GM10266 (cell line): ENCODE results near the gene ANO2.

Experiments used
- DNase-seq: peaks from one replicate; pipeline ENCODE4 v3.0.0; 2012; ENCODE audit errors: extremely low spot score
- TF ChIP-seq, protein P1 (sequence below): IDR thresholded peaks from 2 replicates; pipeline ENCODE4 v1.5.1; 2012; ENCODE audit warnings: mild to moderate bottlenecking, low read depth; ENCODE audit not compliant: control insufficient read depth, insufficient read depth; ENCODE audit errors: missing control alignments

ANO2 gene

DNA sequence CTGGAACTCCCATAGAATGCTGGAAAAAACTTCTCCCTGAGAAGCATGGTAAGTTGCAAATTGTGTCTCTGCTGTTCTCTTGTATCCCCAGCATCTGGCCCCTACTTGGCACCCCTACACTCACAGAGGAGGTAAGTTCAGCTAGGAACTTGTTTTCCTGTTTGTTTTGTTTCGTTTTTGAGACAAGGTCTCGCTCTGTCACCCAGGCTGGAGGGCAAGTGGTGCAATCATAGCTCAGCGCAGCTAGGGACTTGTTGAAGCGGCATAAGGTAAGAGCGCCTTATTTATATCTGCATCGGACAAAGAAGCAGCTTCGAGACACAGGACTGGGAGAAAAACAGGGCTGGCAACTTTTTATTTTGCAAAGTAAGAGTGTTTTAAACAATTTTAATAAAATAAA lies 18.5 kb upstream of the ANO2 start:
- DNase-seq = no peak
- TF ChIP-seq, protein P1, sequence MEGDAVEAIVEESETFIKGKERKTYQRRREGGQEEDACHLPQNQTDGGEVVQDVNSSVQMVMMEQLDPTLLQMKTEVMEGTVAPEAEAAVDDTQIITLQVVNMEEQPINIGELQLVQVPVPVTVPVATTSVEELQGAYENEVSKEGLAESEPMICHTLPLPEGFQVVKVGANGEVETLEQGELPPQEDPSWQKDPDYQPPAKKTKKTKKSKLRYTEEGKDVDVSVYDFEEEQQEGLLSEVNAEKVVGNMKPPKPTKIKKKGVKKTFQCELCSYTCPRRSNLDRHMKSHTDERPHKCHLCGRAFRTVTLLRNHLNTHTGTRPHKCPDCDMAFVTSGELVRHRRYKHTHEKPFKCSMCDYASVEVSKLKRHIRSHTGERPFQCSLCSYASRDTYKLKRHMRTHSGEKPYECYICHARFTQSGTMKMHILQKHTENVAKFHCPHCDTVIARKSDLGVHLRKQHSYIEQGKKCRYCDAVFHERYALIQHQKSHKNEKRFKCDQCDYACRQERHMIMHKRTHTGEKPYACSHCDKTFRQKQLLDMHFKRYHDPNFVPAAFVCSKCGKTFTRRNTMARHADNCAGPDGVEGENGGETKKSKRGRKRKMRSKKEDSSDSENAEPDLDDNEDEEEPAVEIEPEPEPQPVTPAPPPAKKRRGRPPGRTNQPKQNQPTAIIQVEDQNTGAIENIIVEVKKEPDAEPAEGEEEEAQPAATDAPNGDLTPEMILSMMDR = no peak

GRCh38 chr12:5960783-5961182 lies 15.7 kb upstream of the ANO2 start:
- TF ChIP-seq, protein P1 = no peak
- no peak for DNase-seq

- TF ChIP-seq, protein P1 = no peak
- DNase-seq = no peak
These were observed 11.9 kb upstream of the ANO2 start for GRCh38 chr12:5956987-5957386.

GRCh38 chr12:5954661-5955060 lies 9.6 kb upstream of the ANO2 start:
- DNase-seq = no peak
- TF ChIP-seq, protein P1 = no peak

DNA sequence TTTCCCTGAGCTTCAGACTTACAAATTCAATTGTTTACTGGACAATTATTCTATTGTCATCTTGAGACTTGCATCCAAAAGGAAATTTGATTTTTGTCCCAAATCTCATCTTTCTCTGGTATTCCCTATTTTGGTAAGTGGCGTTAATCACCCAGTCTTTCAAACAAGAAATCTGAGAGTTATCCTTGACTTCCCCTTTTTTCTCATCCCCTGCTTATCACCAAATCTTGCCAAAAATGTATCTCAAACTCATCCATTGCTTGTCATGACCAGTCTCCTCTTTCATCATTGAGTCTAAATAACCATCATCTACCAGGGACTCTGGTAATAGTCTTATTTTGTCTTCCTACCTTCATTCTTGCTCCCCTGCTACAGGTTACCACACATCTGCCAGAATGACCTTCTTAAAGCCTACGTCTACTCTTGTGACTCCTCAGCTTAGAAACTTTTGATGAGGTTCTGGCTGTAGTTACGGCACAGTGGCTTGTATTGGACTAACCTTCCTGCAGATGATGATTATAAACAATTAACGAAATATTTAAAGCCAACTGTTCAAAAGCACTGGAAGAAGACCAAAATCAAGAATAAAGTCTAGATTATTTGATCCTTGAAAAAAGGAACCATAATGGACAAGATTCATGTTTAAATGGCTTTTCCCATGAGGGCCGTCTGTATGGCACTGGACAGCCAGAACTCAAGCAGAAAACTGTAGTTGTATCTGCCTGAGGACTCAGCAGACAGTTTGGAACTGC lies 9.0 kb upstream of the ANO2 start:
- no peak for DNase-seq
- TF ChIP-seq, protein P1 = no peak

- DNase-seq = no peak
- TF ChIP-seq, protein P1 = no peak
These were observed 7.0 kb upstream of the ANO2 start for GRCh38 chr12:5952031-5952430.

- DNase-seq = no peak
- TF ChIP-seq, protein P1 = no peak
These were observed 3.6 kb upstream of the ANO2 start for GRCh38 chr12:5948696-5949095.
